Sigmoid colon (tissue), 4 donors: ENCODE data around the gene POU2AF1.

Source experiments
- POLR2A ChIP-seq, 2 donors: fragments of 450-650 bp; IDR thresholded peaks; one replicate each; pipeline ENCODE4 v1.6.1; 2016; ENCODE audit warnings: antibody characterized with exemption in 2 of 2, mild to moderate bottlenecking in 2 of 2, moderate library complexity in 2 of 2
- POLR2AphosphoS5 ChIP-seq, 4 donors: sonication (generic); formaldehyde crosslinking; IDR thresholded peaks; one replicate each; pipeline ENCODE4 v1.6.1; 2017; ENCODE audit warnings: antibody characterized with exemption in 4 of 4

DNA sequence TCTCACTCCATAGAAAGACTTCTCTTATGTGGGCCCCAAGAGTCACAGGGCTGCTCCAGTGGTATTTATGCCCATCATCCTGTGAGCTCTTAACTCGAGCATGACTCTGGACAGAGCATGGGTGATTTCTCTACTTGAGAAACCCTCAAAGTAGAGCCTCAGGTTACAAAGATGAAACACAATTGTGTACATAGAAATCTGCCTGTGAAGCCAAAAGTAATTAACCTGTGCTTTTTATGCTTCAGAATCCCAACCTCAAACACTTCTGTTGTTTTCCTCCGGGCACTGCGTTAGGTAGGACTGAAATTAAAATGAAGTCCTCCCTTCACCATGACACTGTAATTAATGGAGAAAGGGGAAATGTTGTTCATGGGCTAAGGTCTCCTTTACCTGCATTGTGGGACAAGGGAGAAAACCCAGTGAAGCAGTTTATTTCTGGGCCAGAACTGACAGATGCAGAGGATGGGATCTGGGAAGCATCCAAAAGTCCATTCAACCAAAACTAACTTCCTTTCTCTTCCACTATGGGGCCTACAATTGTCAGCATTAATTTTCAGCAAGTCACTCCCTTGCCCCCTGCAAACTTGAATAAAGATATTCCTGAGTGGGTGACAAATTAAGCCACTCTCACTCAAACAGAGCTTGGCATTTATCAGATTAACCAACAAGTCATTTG, 24.1 kb upstream of the POU2AF1 start:
- TF ChIP-seq POLR2AphosphoS5 (IDR thresholded peaks at IDR 0.05) (no peak), POLR2A (IDR thresholded peaks at IDR 0.05) (no peak)
